ENCODE measurements around the gene ARHGAP29. TPM values are rescaled to one million over a fixed set of nuclear protein-coding genes. Genes with fewer than 3 reads are reported as not detected.

The ARHGAP29 gene
- total RNA-seq, 2 experiments from 2014 or later: not detected

- POLR2A ChIA-PET: no interaction called here
- Mint-ChIP-seq H3K36me3 (no peaks in the 10 kb centered on the region), H3K4me3 (no peak overlapping the region), H3K4me1 (no peaks in the 10 kb centered on the region), H3K27me3 (peaks cover 44% of the 10 kb centered on the region), H3K9me3 (no peaks in the 10 kb centered on the region), H3K27ac (no peak overlapping the region)
- DNase-seq (no peak), ATAC-seq (ENCODE audit: low read depth) (no peak)
These were observed 16.2 kb upstream of the ARHGAP29 start for GRCh38 chr1:94253456-94254017.

DNA sequence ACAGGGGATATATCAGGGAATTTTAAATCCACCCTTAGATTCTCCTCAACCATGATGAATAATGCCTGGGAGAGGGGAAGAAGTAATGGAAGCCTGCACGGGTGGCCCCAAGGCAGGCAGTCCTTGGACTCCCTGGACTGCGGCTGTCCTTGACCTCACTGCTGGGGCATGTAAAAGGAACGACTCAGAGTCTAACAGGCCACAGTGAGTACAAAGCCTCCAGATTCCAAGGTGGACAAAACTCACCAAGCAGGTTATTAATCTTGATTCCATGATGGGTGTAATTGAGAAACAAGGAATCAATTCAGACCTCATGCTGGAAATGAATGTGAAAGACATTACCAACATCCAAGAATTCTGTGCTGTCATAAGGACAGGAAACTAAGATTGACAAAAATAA lies 13.0 kb upstream of the ARHGAP29 start:
- POLR2A ChIA-PET: no interaction called here
- peaks cover 1% of the 10 kb centered on the region for H3K36me3 Mint-ChIP-seq
- peaks cover 7% of the 10 kb centered on the region for H3K4me1 Mint-ChIP-seq
- ATAC-seq (ENCODE audit: low read depth) (no peak), DNase-seq (no peak)
- peaks cover 3% of the 10 kb centered on the region for H3K9me3 Mint-ChIP-seq
- H3K4me3 Mint-ChIP-seq: no peak overlapping the region
- peaks cover 65% of the 10 kb centered on the region for H3K27me3 Mint-ChIP-seq
- no peak overlapping the region for H3K27ac Mint-ChIP-seq

DNA sequence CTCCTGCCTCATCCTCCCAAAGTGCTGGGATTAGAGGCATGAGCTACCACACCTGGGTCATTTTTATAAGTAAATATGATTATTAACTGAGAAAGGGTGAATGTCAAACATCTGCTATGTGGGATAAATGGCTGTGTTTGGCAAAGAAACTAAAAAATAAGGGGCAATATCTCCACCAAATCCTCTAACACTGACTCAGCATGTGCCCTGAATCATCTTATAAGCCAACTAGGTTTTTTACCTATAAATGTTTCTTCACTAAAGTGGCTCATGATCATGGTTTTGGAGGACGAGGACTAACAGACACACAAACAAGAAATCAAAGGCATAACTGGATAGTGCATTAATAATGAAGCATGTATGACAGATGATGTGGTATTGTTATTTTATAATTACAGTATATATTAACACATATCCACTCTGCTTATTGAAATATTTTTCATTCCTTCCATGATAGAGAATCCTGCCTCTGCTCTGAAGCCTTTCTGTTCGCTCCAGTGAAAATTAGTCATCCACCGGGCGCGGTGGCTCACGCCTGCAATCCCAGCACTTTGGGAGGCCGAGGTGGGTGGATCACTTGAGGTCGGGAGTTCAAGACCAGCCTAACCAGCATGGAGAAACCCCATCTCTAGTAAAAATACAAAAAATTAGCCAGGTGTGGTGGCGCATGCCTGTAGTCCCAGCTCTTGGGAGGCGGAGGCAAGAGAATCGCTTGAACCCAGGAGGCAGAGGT lies 11.7 kb upstream of the ARHGAP29 start:
- Mint-ChIP-seq H3K27me3 (peaks cover 71% of the 10 kb centered on the region), H3K36me3 (peaks cover 1% of the 10 kb centered on the region), H3K9me3 (peaks cover 3% of the 10 kb centered on the region), H3K27ac (no peak overlapping the region), H3K4me1 (peaks cover 7% of the 10 kb centered on the region), H3K4me3 (no peak overlapping the region)
- ATAC-seq (ENCODE audit: low read depth) (no peak), DNase-seq (no peak)
- POLR2A ChIA-PET: no interaction called here

DNA sequence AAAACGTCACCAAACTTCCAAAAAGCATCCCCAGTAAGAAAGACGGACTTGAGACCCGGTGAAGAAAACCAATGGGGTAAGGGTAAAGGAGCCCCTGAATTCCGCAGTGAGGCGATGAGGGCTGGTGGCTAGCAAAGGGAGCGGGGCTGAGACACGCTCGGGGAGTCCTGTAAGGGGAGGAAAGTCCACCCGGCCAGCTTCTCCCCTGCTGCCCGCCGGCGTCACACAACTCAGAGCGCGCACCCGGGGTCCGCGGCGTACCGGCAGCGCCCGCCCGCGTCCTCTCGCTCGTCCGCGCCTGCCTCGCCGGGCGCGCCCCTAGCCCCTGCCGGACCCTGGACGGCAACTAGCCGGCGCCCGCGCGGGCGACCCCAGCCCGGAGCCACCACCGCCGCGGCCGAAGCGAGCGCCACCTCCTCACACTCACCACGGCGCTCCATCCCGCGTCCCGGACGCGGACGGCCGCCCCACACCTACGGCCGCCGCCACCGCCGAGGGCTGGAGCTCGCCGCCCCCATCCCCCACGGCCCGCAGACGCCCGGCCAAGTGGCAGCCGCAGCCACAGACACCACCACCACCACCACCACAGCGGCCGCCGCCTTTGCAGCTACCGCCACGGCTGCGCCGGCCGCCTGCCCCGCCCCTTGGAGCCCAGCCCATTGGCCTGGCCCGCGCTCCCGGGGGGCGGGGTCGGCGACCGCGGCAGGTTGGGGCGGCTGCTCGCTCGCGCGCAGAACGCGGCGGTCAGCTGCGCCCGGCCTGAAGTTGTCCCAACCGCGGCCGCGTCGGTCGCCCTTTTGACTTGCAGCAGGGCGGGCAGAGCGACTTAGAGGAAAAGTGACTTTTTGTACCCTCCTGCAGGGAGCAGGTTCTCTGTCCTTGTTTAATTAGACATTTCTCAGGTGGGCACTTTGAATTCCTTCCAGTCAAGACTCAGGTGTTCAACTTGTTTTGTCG lies 10.0 kb upstream of the ARHGAP29 start:
- Mint-ChIP-seq H3K4me3 (peak overlapping the region; percentile 82), H3K4me1 (peaks cover 7% of the 10 kb centered on the region), H3K27ac (no peak overlapping the region), H3K27me3 (peaks cover 75% of the 10 kb centered on the region), H3K36me3 (peaks cover 1% of the 10 kb centered on the region), H3K9me3 (peaks cover 9% of the 10 kb centered on the region)
- DNase-seq: peak; percentile 52
- ATAC-seq (ENCODE audit: low read depth): peak; percentile 56
- POLR2A ChIA-PET: no interaction called here

DNA sequence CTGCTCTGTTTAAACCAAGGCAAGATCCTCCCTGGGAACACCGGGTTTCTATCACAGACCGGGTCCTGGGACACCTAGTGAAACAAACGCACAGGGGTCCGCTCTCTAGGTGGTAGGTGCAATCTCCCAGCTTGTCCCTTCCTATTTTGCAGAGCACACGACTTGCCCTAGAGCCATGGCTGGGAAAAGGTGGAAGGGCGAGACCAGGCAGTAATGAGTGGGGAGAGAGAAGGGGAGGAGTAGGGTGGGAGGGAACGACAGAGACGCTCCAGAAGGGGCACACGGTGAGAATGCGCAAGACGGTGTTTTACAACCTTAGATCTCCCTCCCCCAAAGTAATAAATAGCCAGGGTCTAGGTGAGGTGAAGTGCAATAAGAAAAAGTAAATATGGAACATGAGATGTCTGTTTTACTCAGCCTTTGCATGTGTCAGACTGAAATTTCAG lies 9.3 kb upstream of the ARHGAP29 start:
- DNase-seq: no peak
- POLR2A ChIA-PET: no interaction called here
- H3K4me1 Mint-ChIP-seq: peaks cover 7% of the 10 kb centered on the region
- peaks cover 80% of the 10 kb centered on the region for H3K27me3 Mint-ChIP-seq
- H3K9me3 Mint-ChIP-seq: peaks cover 11% of the 10 kb centered on the region
- peak overlapping the region; percentile 72 for H3K4me3 Mint-ChIP-seq
- ATAC-seq (ENCODE audit: low read depth): no peak
- H3K27ac Mint-ChIP-seq: no peak overlapping the region
- peaks cover 1% of the 10 kb centered on the region for H3K36me3 Mint-ChIP-seq

DNA sequence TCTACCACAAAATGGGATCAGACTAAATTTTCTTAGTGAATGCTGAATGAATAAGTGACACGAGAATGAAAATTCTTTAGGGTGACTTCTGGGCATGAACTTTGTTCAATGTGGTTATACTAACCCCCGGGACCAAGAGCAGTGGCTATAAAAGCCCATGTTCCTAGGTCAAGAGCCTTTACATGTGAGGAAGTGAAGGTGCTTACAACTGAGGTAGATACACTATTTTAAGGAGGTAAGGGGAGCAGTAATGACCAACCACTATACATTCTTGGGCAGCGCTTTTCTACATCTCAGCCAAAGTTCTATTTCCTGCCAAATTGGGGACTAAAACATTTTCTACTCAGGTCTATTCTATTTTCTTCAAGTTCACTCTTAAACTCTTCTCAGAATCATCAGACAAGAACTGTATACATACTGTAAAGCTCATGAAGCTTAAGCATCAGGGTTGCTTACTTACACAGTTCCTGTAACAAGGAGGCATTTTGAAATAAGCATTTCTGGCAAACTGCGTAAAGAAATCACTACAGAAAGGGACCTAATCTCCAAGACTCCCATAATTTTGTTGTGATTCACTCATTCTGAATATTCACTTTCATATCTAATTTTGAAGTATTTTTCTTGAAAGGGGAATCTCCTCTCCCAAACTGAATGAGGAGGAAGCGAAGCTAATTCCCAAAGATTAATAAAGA lies 8.5 kb upstream of the ARHGAP29 start:
- ATAC-seq (ENCODE audit: low read depth): no peak
- peaks cover 1% of the 10 kb centered on the region for H3K36me3 Mint-ChIP-seq
- H3K9me3 Mint-ChIP-seq: peaks cover 12% of the 10 kb centered on the region
- peaks cover 7% of the 10 kb centered on the region for H3K4me1 Mint-ChIP-seq
- DNase-seq: no peak
- no peak overlapping the region for H3K27ac Mint-ChIP-seq
- POLR2A ChIA-PET: no interaction called here
- no peak overlapping the region for H3K4me3 Mint-ChIP-seq
- peaks cover 82% of the 10 kb centered on the region for H3K27me3 Mint-ChIP-seq

DNA sequence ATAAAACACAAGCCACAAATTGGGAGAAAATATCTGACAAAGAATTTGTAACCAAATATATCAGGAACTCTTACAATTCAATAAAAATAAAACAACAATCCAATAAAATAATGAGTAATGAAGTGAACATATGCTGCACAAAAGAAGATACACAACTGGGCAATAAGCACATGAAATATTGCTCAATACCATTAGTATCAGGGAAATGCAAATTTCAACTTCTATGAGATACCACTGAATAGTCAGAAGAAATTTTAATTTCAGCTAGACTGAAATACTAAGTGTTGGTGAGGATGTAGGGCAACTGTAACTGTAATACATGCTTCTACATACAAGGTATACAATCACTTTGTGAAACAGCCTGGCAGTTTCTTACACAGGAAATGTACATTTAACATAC lies 7.4 kb upstream of the ARHGAP29 start:
- peaks cover 12% of the 10 kb centered on the region for H3K9me3 Mint-ChIP-seq
- H3K4me3 Mint-ChIP-seq: no peak overlapping the region
- H3K4me1 Mint-ChIP-seq: peaks cover 7% of the 10 kb centered on the region
- no peak overlapping the region for H3K27ac Mint-ChIP-seq
- POLR2A ChIA-PET: no interaction called here
- ATAC-seq (ENCODE audit: low read depth) (no peak), DNase-seq (no peak)
- H3K27me3 Mint-ChIP-seq: peaks cover 82% of the 10 kb centered on the region
- H3K36me3 Mint-ChIP-seq: peaks cover 1% of the 10 kb centered on the region

GRCh38 chr1:94243665-94244064 lies 6.3 kb upstream of the ARHGAP29 start:
- DNase-seq: no peak
- POLR2A ChIA-PET: no interaction called here
- H3K27me3 Mint-ChIP-seq: peaks cover 84% of the 10 kb centered on the region
- H3K4me3 Mint-ChIP-seq: no peak overlapping the region
- no peak overlapping the region for H3K27ac Mint-ChIP-seq
- H3K36me3 Mint-ChIP-seq: peaks cover 1% of the 10 kb centered on the region
- ATAC-seq (ENCODE audit: low read depth): no peak
- peaks cover 12% of the 10 kb centered on the region for H3K9me3 Mint-ChIP-seq
- H3K4me1 Mint-ChIP-seq: peaks cover 10% of the 10 kb centered on the region

DNA sequence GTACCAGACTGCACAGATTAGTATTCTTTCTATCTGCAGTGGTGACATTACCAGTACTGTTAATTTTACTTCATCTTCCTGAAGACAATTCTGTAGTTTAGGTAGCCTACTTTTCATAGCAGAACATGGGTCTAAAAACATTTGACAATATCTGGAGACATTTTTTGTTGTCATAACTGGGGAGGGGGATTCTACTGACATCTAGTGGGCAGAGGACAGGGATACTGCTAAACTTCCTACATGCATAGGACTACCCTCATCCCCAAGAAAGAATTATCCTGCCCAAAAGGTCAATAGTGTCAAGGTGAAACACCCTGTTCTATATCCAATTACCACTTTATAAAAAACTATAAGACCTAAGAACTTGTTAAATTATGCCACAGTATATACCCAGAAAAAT lies 3.4 kb upstream of the ARHGAP29 start:
- POLR2A ChIA-PET: no interaction called here
- no peak for DNase-seq
- Mint-ChIP-seq H3K36me3 (no peaks in the 10 kb centered on the region), H3K9me3 (peaks cover 12% of the 10 kb centered on the region), H3K4me1 (peaks cover 7% of the 10 kb centered on the region), H3K27me3 (peaks cover 83% of the 10 kb centered on the region), H3K4me3 (no peak overlapping the region), H3K27ac (no peak overlapping the region)
- no peak for ATAC-seq (ENCODE audit: low read depth)

GRCh38 chr1:94239796-94240195 lies 2.4 kb upstream of the ARHGAP29 start:
- ATAC-seq (ENCODE audit: low read depth): no peak
- POLR2A ChIA-PET: no interaction called here
- DNase-seq: no peak
- Mint-ChIP-seq H3K4me1 (peaks cover 10% of the 10 kb centered on the region), H3K27ac (no peak overlapping the region), H3K9me3 (peaks cover 9% of the 10 kb centered on the region), H3K36me3 (no peaks in the 10 kb centered on the region), H3K27me3 (peaks cover 83% of the 10 kb centered on the region), H3K4me3 (no peak overlapping the region)

DNA sequence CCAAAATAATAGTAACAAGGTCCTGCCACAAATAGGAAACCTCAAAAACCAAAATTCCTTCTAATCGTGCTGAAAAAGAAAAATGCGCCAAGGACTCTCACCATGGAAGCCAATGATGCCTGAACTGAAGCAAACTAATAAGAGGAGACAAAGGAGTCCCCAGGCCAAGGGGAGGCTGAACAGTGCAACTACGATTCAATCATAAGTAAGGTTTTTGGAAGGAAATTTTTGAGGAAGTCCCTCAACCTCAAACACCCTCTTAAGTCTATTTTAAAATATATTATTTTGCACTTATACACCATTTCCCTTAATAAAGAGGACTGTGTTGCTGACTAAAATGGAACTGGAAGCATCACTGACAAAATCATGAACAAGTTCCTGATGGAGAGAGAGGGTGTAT lies 1.7 kb upstream of the ARHGAP29 start:
- Mint-ChIP-seq H3K4me3 (no peak overlapping the region), H3K36me3 (no peaks in the 10 kb centered on the region), H3K9me3 (peaks cover 9% of the 10 kb centered on the region), H3K27ac (no peak overlapping the region), H3K4me1 (peaks cover 10% of the 10 kb centered on the region), H3K27me3 (peaks cover 82% of the 10 kb centered on the region)
- DNase-seq (no peak), ATAC-seq (ENCODE audit: low read depth) (no peak)
- POLR2A ChIA-PET: no interaction called here

GRCh38 chr1:94236630-94237290 lies 624 bp downstream of the ARHGAP29 start:
- Mint-ChIP-seq H3K27me3 (peaks cover 82% of the 10 kb centered on the region), H3K4me1 (peaks cover 10% of the 10 kb centered on the region), H3K36me3 (no peaks in the 10 kb centered on the region), H3K4me3 (peak overlapping the region; percentile 47), H3K27ac (no peak overlapping the region), H3K9me3 (peaks cover 2% of the 10 kb centered on the region)
- ATAC-seq (ENCODE audit: low read depth) (peak; percentile 13), DNase-seq (no peak)
- POLR2A ChIA-PET: no interaction called here

DNA sequence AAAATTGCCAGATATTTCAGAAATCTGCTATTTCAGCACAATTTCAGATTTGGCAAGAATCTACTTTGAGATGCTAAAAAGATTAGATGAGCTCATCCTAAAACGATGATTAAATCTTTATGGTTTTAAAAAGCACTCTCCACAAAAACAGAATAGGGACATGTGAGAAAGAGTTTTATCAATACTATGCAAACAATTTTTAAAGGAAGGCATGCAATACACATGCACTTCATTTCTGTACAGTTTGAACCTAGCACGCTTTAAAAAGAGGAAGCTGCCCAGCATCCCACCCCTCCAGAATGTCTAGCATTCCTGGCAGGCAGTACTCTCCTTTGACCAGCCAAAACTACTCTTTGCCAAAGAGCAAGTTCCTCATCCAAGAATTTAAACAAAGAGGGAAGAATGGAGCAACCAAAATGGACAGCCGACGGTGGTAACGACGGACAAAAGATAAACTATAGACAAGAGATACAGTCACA lies 1.3 kb downstream of the ARHGAP29 start:
- no peaks in the 10 kb centered on the region for H3K9me3 Mint-ChIP-seq
- no peak overlapping the region for H3K27ac Mint-ChIP-seq
- peaks cover 10% of the 10 kb centered on the region for H3K4me1 Mint-ChIP-seq
- DNase-seq (no peak), ATAC-seq (ENCODE audit: low read depth) (no peak)
- peaks cover 85% of the 10 kb centered on the region for H3K27me3 Mint-ChIP-seq
- POLR2A ChIA-PET: no interaction called here
- peak overlapping the region; percentile 48 for H3K4me3 Mint-ChIP-seq
- no peaks in the 10 kb centered on the region for H3K36me3 Mint-ChIP-seq

Measured in activated naive CD8-positive, alpha-beta T cell treated with anti-CD3 and anti-CD28 coated beads, Interleukin-2, amount 10 ng/mL, durations not matched to agents 7 days and 5 days (primary cell).